KG1 (cell line): ENCODE data around the gene LNPEP.
"Not testable (repeated sequence)": the region's sequence is repeated elsewhere in the genome, so short reads cannot be mapped to it uniquely, and the experiment has no call there.

Source experiments
- DNase-seq: peaks from one replicate; lab custom pipeline; 2025; lab: John Stamatoyannopoulos, UW

LNPEP gene

DNA sequence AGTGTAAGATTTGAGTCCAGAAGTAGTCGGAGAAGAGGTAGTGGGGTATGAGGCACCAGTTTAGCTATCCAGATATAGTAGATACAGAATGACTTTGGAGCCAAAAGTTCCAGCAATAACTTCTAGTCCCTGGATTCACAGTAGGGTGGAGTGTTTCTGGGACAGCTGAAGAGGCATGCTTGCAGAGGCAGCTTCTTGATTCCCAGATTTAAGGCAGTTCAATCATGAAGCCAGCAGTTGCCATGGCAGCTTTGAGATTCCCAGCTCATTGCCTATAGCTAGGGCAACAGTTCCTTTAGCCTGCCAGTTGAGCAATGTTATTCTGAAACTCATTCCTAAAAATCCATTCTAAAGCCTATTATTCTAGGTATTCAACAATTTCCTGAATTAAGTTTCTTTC is 127.4 kb downstream of the LNPEP start:
- DNase-seq = no peak

GRCh38 chr5:97065475-97065874 is 129.6 kb downstream of the LNPEP start:
- DNase-seq = no peak

GRCh38 chr5:97067296-97067850 is 131.5 kb downstream of the LNPEP start:
- DNase-seq = no peak

GRCh38 chr5:97070234-97070633 is 134.4 kb downstream of the LNPEP start:
- no peak for DNase-seq

- no peak for DNase-seq
Observed at GRCh38 chr5:97071101-97071500, 135.2 kb downstream of the LNPEP start.

DNA sequence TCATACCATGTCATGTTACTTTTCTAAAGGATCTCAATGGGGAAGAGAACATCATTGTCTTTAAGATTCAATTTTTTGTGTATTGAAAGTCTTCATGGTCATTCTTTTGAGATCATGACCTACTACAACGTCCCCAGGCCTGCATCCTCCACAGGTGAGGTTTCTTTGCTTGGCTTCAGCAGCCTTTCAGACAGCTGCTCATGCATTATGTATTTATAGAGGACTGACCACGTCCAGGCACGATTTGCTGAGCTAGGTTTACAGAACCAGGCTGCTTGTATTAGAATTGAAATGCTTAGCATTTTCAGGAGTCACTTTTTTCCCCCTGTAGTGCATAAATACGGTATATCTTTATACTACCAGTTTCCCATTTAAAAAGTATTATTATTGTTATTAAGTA is 136.1 kb downstream of the LNPEP start:
- no peak for DNase-seq

- no peak for DNase-seq
Observed at GRCh38 chr5:97072696-97073095, 136.8 kb downstream of the LNPEP start.

GRCh38 chr5:97073420-97073819 is 137.5 kb downstream of the LNPEP start:
- DNase-seq = no peak

GRCh38 chr5:97074859-97075489 is 139.1 kb downstream of the LNPEP start:
- DNase-seq = no peak

DNA sequence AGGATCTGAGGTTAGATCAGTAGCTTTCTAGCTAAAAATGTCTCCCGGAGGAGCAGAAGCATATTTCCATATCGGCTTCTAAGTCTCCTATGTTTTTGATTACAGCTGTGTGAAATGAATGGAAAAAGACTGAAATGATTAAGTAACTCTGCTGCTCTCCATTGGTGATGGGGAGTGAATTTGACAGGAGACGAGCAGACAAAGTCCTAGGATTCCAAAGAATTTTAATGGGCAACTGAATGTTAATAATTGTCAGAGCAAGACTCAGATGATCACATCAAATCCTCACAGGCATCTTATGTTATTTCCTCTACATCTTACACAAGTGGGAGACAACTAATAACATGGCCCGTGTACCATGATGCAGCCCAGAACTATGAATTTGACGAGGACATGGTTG is 139.8 kb downstream of the LNPEP start:
- DNase-seq = no peak

GRCh38 chr5:97076098-97076497 is 140.2 kb downstream of the LNPEP start:
- no peak for DNase-seq

DNA sequence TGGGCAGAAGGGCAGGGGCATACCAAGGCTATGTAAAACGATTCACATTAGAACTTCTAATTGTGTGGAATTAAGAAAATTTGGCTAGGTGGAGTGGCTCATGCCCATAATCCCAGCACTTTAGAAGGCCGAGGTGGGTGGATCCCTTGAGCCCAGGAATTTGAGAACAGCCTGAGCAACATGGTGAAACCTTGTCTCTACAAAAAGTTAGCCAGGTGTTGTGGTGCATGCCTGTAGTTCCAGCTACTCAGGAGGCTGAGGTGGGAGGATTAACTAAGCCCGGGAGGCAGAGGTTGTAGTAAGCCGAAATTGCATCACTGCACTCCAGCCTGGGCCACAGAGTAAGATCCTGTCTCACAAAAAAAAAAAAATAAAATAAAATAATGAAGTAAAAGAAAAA is 141.4 kb downstream of the LNPEP start:
- no peak for DNase-seq

- DNase-seq = no peak
Observed at GRCh38 chr5:97078958-97079743, 143.3 kb downstream of the LNPEP start.

DNA sequence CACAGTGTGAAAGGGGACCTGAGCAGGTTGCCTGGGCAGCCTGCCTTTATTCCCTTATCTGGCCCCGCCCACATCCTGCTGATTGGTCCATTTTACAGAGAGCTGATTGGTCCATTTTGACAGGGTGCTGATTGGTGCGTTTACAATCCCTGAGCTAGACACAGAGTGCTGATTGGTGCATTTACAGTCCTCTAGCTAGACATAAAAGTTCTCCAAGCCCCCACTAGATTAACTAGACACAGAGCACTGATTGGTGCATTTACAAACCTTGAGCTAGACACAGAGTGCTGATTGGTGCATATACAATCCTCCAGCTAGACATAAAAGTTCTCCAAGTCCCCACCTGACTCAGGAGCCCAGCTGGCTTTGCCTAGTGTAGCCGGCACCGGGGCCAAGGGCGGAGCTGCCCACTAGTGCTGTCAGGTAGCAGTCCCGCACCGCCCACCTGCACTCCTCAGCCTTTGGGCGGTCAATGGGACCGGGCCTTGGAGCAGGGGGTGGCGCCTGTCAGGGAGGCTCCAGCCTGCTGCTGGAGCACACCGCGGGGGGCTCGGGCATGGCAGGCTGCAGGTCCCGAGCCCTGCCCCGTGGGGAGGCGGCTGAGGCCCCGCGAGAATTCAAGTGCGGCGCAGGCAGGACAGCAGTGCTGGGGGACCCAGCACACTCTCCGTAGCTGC is 149.0 kb downstream of the LNPEP start:
- not testable (repeated sequence) for DNase-seq

- no peak for DNase-seq
Observed at GRCh38 chr5:97085459-97086181, 149.7 kb downstream of the LNPEP start.
